IMR-90 (cell line): Measurements from ENCODE around the gene ITSN1.

Experiments
- CEBPB ChIP-seq: IDR thresholded peaks from 2 replicates; pipeline ENCODE4 v1.6.1; 2012; ENCODE audit warnings: low read depth, low read length, improper control_type of control experiment
- CHD1 ChIP-seq: IDR thresholded peaks from 2 replicates; pipeline ENCODE4 v1.6.1; 2012; ENCODE audit warnings: low read depth, low read length, improper control_type of control experiment
- MAZ ChIP-seq: IDR thresholded peaks from 2 replicates; pipeline ENCODE4 v1.6.1; 2012; ENCODE audit warnings: low read depth, mild to moderate bottlenecking, low read length, improper control_type of control experiment, moderate library complexity, borderline replicate concordance
- MXI1 ChIP-seq: IDR thresholded peaks from 2 replicates; pipeline ENCODE4 v1.6.1; 2012; ENCODE audit warnings: low read depth, mild to moderate bottlenecking, low read length, moderate library complexity, borderline replicate concordance
- NFE2L2 ChIP-seq: fragments of 150-350 bp; IDR thresholded peaks from 2 replicates; pipeline ENCODE4 v1.6.1; 2016; ENCODE audit warnings: low read depth, mild to moderate bottlenecking, low read length
- POLR2A ChIP-seq: IDR thresholded peaks from 2 replicates; pipeline ENCODE4 v1.6.1; 2012; ENCODE audit warnings: mild to moderate bottlenecking, low read depth, low read length
- RAD21 ChIP-seq: IDR thresholded peaks from 2 replicates; pipeline ENCODE4 v1.6.1; 2012; ENCODE audit warnings: low read length, improper control_type of control experiment
- RCOR1 ChIP-seq: IDR thresholded peaks from 2 replicates; pipeline ENCODE4 v1.6.1; 2012; ENCODE audit warnings: mild to moderate bottlenecking, low read length, improper control_type of control experiment; ENCODE audit not compliant: insufficient replicate concordance
- TF ChIP-seq, protein P1 (sequence below): conservative IDR thresholded peaks from 2 replicates; pipeline ENCODE4 v1.5.1; 2012; ENCODE audit warnings: mild to moderate bottlenecking, low read depth, low read length, improper control_type of control experiment
- TF ChIP-seq, protein P2 (sequence below): fragments of 150-350 bp; IDR thresholded peaks from 2 replicates; pipeline ENCODE4 v1.6.1; 2016; ENCODE audit warnings: low read depth, mild to moderate bottlenecking, low read length, moderate library complexity, borderline replicate concordance
- TF ChIP-seq, protein P3 (sequence below): fragments of 150-350 bp; IDR thresholded peaks from 2 replicates; pipeline ENCODE4 v1.6.1; 2017; ENCODE audit warnings: mild to moderate bottlenecking, antibody characterized with exemption, low read length, low read depth

DNA sequence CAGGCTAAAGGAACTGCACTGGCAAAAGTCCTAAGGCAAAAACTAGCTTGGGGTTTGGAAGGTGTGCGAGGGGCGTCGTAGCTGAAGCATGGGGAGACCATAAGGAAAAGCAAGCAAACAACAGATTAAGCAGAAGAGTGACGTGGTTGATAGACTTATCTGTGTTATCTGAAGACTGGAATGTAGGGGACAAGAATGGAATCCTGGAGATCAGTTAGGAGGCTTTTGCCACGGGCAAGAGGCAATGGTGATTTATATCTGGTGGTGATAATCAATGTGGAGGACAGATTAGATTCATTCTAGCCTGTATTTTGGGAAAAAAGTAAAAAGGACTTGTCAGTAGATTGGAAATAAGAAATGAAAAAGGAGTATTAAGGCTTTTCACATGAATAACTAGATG lies 97.4 kb downstream of the ITSN1 start:
- TF ChIP-seq, protein P1, sequence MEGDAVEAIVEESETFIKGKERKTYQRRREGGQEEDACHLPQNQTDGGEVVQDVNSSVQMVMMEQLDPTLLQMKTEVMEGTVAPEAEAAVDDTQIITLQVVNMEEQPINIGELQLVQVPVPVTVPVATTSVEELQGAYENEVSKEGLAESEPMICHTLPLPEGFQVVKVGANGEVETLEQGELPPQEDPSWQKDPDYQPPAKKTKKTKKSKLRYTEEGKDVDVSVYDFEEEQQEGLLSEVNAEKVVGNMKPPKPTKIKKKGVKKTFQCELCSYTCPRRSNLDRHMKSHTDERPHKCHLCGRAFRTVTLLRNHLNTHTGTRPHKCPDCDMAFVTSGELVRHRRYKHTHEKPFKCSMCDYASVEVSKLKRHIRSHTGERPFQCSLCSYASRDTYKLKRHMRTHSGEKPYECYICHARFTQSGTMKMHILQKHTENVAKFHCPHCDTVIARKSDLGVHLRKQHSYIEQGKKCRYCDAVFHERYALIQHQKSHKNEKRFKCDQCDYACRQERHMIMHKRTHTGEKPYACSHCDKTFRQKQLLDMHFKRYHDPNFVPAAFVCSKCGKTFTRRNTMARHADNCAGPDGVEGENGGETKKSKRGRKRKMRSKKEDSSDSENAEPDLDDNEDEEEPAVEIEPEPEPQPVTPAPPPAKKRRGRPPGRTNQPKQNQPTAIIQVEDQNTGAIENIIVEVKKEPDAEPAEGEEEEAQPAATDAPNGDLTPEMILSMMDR: no peak
- TF ChIP-seq POLR2A: no peak
- TF ChIP-seq CEBPB: no peak
- TF ChIP-seq MAZ: no peak
- TF ChIP-seq, protein P2, sequence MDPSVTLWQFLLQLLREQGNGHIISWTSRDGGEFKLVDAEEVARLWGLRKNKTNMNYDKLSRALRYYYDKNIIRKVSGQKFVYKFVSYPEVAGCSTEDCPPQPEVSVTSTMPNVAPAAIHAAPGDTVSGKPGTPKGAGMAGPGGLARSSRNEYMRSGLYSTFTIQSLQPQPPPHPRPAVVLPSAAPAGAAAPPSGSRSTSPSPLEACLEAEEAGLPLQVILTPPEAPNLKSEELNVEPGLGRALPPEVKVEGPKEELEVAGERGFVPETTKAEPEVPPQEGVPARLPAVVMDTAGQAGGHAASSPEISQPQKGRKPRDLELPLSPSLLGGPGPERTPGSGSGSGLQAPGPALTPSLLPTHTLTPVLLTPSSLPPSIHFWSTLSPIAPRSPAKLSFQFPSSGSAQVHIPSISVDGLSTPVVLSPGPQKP: no peak
- no peak for TF ChIP-seq NFE2L2
- no peak for TF ChIP-seq RCOR1
- TF ChIP-seq, protein P3, sequence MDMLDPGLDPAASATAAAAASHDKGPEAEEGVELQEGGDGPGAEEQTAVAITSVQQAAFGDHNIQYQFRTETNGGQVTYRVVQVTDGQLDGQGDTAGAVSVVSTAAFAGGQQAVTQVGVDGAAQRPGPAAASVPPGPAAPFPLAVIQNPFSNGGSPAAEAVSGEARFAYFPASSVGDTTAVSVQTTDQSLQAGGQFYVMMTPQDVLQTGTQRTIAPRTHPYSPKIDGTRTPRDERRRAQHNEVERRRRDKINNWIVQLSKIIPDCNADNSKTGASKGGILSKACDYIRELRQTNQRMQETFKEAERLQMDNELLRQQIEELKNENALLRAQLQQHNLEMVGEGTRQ: no peak
- no peak for TF ChIP-seq MXI1
- no peak for TF ChIP-seq RAD21
- no peak for TF ChIP-seq CHD1
